GM23338 (cell line): ENCODE measurements around the gene EDEM1. TPM values are rescaled to one million over a fixed set of nuclear protein-coding genes. Genes with fewer than 3 reads are reported as not detected.

Source experiments
- ATAC-seq: fragments of 200-7000 bp; cut with Tn5 transposase; 3 replicates; pipeline ENCODE4 v1.9.1; 2020
- DNase-seq: peaks from one replicate; pipeline ENCODE4 v3.0.0-alpha.2; 2015; ENCODE audit warnings: low spot score
- H2AFZ ChIP-seq: fragments of 200-600 bp; sonication (generic); 2 replicates; pipeline ENCODE4 v1.8.0; 2016; ENCODE audit warnings: antibody characterized with exemption, mild to moderate bottlenecking, moderate library complexity
- H3F3A ChIP-seq: fragments of 200-600 bp; sonication (generic); replicated peaks from 2 replicates; pipeline ENCODE4 v1.8.0; 2017; ENCODE audit warnings: antibody characterized with exemption, mixed run types, low read depth
- H3K27ac ChIP-seq: fragments of 200-600 bp; sonication (generic); 2 replicates; pipeline ENCODE4 v1.6.1; 2016; ENCODE audit warnings: low read depth
- H3K27me3 ChIP-seq: fragments of 200-600 bp; sonication (generic); 2 replicates; pipeline ENCODE4 v1.8.0; 2016; ENCODE audit warnings: mild to moderate bottlenecking, mixed run types, moderate library complexity; ENCODE audit not compliant: insufficient read depth
- H3K36me3 ChIP-seq: fragments of 200-600 bp; sonication (generic); 2 replicates; pipeline ENCODE4 v1.8.0; 2016; ENCODE audit warnings: mild to moderate bottlenecking; ENCODE audit not compliant: insufficient read depth
- H3K4me1 ChIP-seq: fragments of 200-600 bp; sonication (generic); 2 replicates; pipeline ENCODE4 v1.8.0; 2016; ENCODE audit warnings: mild to moderate bottlenecking, moderate library complexity; ENCODE audit not compliant: insufficient read depth
- H3K4me2 ChIP-seq: fragments of 200-600 bp; sonication (generic); 2 replicates; pipeline ENCODE4 v1.7.1; 2017; ENCODE audit warnings: mixed run types
- H3K4me3 ChIP-seq: fragments of 200-600 bp; sonication (generic); 2 replicates; pipeline ENCODE4 v1.6.1; 2016; ENCODE audit warnings: mixed run types
- H3K79me2 ChIP-seq: fragments of 200-600 bp; sonication (generic); replicated peaks from 2 replicates; pipeline ENCODE4 v1.8.0; 2017; ENCODE audit warnings: mild to moderate bottlenecking; ENCODE audit not compliant: insufficient read depth
- H3K9me2 ChIP-seq: fragments of 200-600 bp; sonication (generic); 2 replicates; pipeline ENCODE4 v1.8.0; 2017; ENCODE audit not compliant: insufficient read depth
- H4K20me1 ChIP-seq: fragments of 200-600 bp; sonication (generic); replicated peaks from 2 replicates; pipeline ENCODE4 v1.8.0; 2017; ENCODE audit warnings: mild to moderate bottlenecking; ENCODE audit not compliant: insufficient read depth
- H3K27ac Mint-ChIP-seq: 2 replicates; pipeline ENCODE4 v1.8.0; 2020; ENCODE audit warnings: inconsistent platforms, mild to moderate bottlenecking, moderate library complexity, mixed read lengths
- H3K27me3 Mint-ChIP-seq: 3 replicates; pipeline ENCODE4 v1.8.0; 2022; ENCODE audit warnings: low read depth, mild to moderate bottlenecking, moderate library complexity, mixed read lengths, inconsistent platforms; ENCODE audit not compliant: insufficient read depth, poor library complexity
- H3K36me3 Mint-ChIP-seq: 3 replicates; pipeline ENCODE4 v1.8.0; 2021; ENCODE audit warnings: low read depth, mild to moderate bottlenecking, inconsistent platforms, moderate library complexity, mixed read lengths
- H3K4me1 Mint-ChIP-seq: 3 replicates; pipeline ENCODE4 v1.8.0; 2020; ENCODE audit warnings: mild to moderate bottlenecking, inconsistent platforms, mixed read lengths
- H3K4me3 Mint-ChIP-seq: 3 replicates; pipeline ENCODE4 v1.8.0; 2021; ENCODE audit warnings: moderate library complexity, mild to moderate bottlenecking, inconsistent platforms, mixed read lengths
- H3K9me3 Mint-ChIP-seq: 3 replicates; pipeline ENCODE4 v1.8.0; 2020; ENCODE audit warnings: moderate library complexity, mild to moderate bottlenecking, inconsistent platforms, mixed read lengths
- CREB1 ChIP-seq: fragments of 250-450 bp; sonication (Bioruptor Pico); IDR thresholded peaks from 2 replicates; pipeline ENCODE4 v1.5.0; 2020; ENCODE audit warnings: low read depth, mild to moderate bottlenecking, moderate library complexity
- CTCF ChIP-seq, 2 experiments: fragments of 200-600 bp in 1 of 2; sonication (generic) in 1 of 2; conservative IDR thresholded peaks; 2 replicates each; pipeline versions ENCODE4 v1.5.1 to v1.6.1; 2016 to 2017; ENCODE audit warnings: antibody characterized with exemption in 2 of 2, low read depth in 2 of 2, mild to moderate bottlenecking in 2 of 2, moderate library complexity in 1 of 2
- ETS1 ChIP-seq: IDR thresholded peaks from 2 replicates; pipeline ENCODE4 v1.6.1; 2016; ENCODE audit warnings: antibody characterized with exemption
- EZH2 ChIP-seq: fragments of 200-600 bp; sonication (generic); IDR thresholded peaks from one replicate; pipeline ENCODE4 v1.8.0; 2017; ENCODE audit warnings: antibody characterized with exemption, mild to moderate bottlenecking, low read depth; ENCODE audit not compliant: unreplicated experiment
- EZH2phosphoT487 ChIP-seq: fragments of 200-600 bp; sonication (generic); IDR thresholded peaks from one replicate; pipeline ENCODE4 v1.8.1; 2018; ENCODE audit warnings: antibody characterized with exemption; ENCODE audit not compliant: unreplicated experiment
- JUNB ChIP-seq: IDR thresholded peaks from one replicate; pipeline ENCODE4 v1.6.1; 2016; ENCODE audit warnings: antibody characterized with exemption; ENCODE audit not compliant: unreplicated experiment
- NANOG ChIP-seq: IDR thresholded peaks from 2 replicates; pipeline ENCODE4 v1.6.1; 2016; ENCODE audit warnings: antibody characterized with exemption, borderline replicate concordance
- POLR2AphosphoS5 ChIP-seq: IDR thresholded peaks from 2 replicates; pipeline ENCODE4 v1.6.1; 2016; ENCODE audit warnings: antibody characterized with exemption, low read depth
- STAT1 ChIP-seq: IDR thresholded peaks from one replicate; pipeline ENCODE4 v1.6.1; 2016; ENCODE audit warnings: antibody characterized with exemption; ENCODE audit not compliant: unreplicated experiment
- ZNF114 ChIP-seq: fragments of 250-450 bp; sonication (Bioruptor Pico); IDR thresholded peaks from 2 replicates; pipeline ENCODE4 v1.5.0; 2020; ENCODE audit warnings: mild to moderate bottlenecking, moderate library complexity
- ZNF331 ChIP-seq: fragments of 250-450 bp; sonication (Bioruptor Pico); IDR thresholded peaks from 2 replicates; pipeline ENCODE4 v1.5.0; 2020; ENCODE audit warnings: low read depth, mild to moderate bottlenecking, moderate library complexity
- polyA plus RNA-seq: library from polyadenylated mRNA; unstranded; fragments of >200 nt; fragmentation: Nextera tagmentation; extraction: Ambion mirVana; gene quantifications from 2 replicates; pipeline ENCODE4 v1.2.1, GENCODE V29; 2016
- total RNA-seq: library from RNA; depleted of rRNA; stranded (reverse); fragments of >200 nt; shearing (Covaris generic); gene quantifications from 2 replicates; pipeline ENCODE4 v1.2.3, GENCODE V29; 2014

The EDEM1 gene
- total and polyA plus RNA-seq, 2 experiments from 2014 or later: 2.2 to 36.7 TPM

GRCh38 chr3:5222283-5223005, 34.9 kb downstream of the EDEM1 start (continued):
- TF ChIP-seq EZH2 (no peak), NANOG (no peak), CTCF (conservative IDR thresholded peaks at IDR 0.05; ENCODE audit: low read depth in 2 of 2) (no peak), CREB1 (CRISPR knock-in tag) (no peak), ZNF114 (no peak), STAT1 (no peak), POLR2AphosphoS5 (no peak)

- Histone ChIP-seq H3K27me3 (no peaks in the 10 kb centered on the region), H3K4me3 (no peak overlapping the region), H2AFZ (no peak overlapping the region), H4K20me1 (no peaks in the 10 kb centered on the region; the same call in 1 of the 2 replicates), H3K4me1 (no peaks in the 10 kb centered on the region), H3K27ac (no peak overlapping the region), H3F3A (no peaks in the 10 kb centered on the region), H3K79me2 (no peaks in the 10 kb centered on the region), H3K4me2 (no peak overlapping the region), H3K9me2 (no peaks in the 10 kb centered on the region), H3K36me3 (no peaks in the 10 kb centered on the region)
- TF ChIP-seq CTCF (conservative IDR thresholded peaks at IDR 0.05; ENCODE audit: low read depth in 2 of 2) (peak in 1 of 2 experiments; percentile 60; a peak in 3 of 4 replicates), STAT1 (no peak)
- DNase-seq (peak; percentile 28), ATAC-seq (no peak)
- Mint-ChIP-seq H3K27ac (no peak overlapping the region), H3K36me3 (no peaks in the 10 kb centered on the region; the same call in 2 of the 3 replicates), H3K4me3 (no peak overlapping the region), H3K27me3 (peaks cover 3% of the 10 kb centered on the region), H3K9me3 (no peaks in the 10 kb centered on the region), H3K4me1 (peaks cover 13% of the 10 kb centered on the region)
These were observed 39.3 kb downstream of the EDEM1 start for GRCh38 chr3:5226783-5227182.

- Mint-ChIP-seq H3K4me1 (peaks cover 14% of the 10 kb centered on the region), H3K27ac (no peak overlapping the region), H3K9me3 (no peaks in the 10 kb centered on the region), H3K4me3 (no peak overlapping the region), H3K27me3 (peaks cover 2% of the 10 kb centered on the region), H3K36me3 (no peaks in the 10 kb centered on the region)
- H3K4me2 ChIP-seq: no peak overlapping the region
- no peak overlapping the region for H2AFZ ChIP-seq
- H3K9me2 ChIP-seq: no peaks in the 10 kb centered on the region
- no peaks in the 10 kb centered on the region; the same call in 1 of the 2 replicates for H4K20me1 ChIP-seq
- H3K27ac ChIP-seq: no peak overlapping the region
- ATAC-seq (no peak), DNase-seq (no peak)
- H3K27me3 ChIP-seq: no peaks in the 10 kb centered on the region
- no peaks in the 10 kb centered on the region for H3K4me1 ChIP-seq
- H3F3A ChIP-seq: no peaks in the 10 kb centered on the region
- no peaks in the 10 kb centered on the region for H3K79me2 ChIP-seq
- no peak overlapping the region for H3K4me3 ChIP-seq
- H3K36me3 ChIP-seq: no peaks in the 10 kb centered on the region
- TF ChIP-seq ETS1 (no peak), ZNF331 (CRISPR knock-in tag) (no peak), CTCF (conservative IDR thresholded peaks at IDR 0.05; ENCODE audit: low read depth in 2 of 2) (no peak), EZH2phosphoT487 (no peak), JUNB (no peak)
These were observed 40.3 kb downstream of the EDEM1 start for GRCh38 chr3:5227812-5228211.
